GM21515 (cell line): ENCODE results near the gene LSAMP.
"Not testable (repeated sequence)": the region's sequence is repeated elsewhere in the genome, so short reads cannot be mapped to it uniquely, and the experiment has no call there.

ENCODE experiments used
- ATAC-seq: cut with Tn5 transposase; IDR thresholded peaks from one replicate; pipeline ENCODE4 v1.9.1; 2021; ENCODE audit not compliant: unreplicated experiment

The LSAMP gene

GRCh38 chr3:115823083-115823482 lies 622.2 kb downstream of the LSAMP start:
- no peak for ATAC-seq

- ATAC-seq, result no peak
Observed at GRCh38 chr3:115822579-115822978, 622.7 kb downstream of the LSAMP start.

GRCh38 chr3:115819785-115820384 lies 625.4 kb downstream of the LSAMP start:
- ATAC-seq, result peak; percentile 93

- peak; percentile 64 for ATAC-seq
Observed at GRCh38 chr3:115814778-115815380, 630.4 kb downstream of the LSAMP start.

GRCh38 chr3:115814006-115814405 lies 631.3 kb downstream of the LSAMP start:
- ATAC-seq, result no peak

GRCh38 chr3:115808816-115809215 lies 636.5 kb downstream of the LSAMP start:
- no peak for ATAC-seq

- ATAC-seq, result no peak
Observed at GRCh38 chr3:115808244-115808643, 637.0 kb downstream of the LSAMP start.

GRCh38 chr3:115806501-115806900 lies 638.8 kb downstream of the LSAMP start:
- ATAC-seq, result no peak

GRCh38 chr3:115805520-115805919 lies 639.8 kb downstream of the LSAMP start:
- no peak for ATAC-seq

- ATAC-seq, result no peak
Observed at GRCh38 chr3:115804713-115805119, 640.6 kb downstream of the LSAMP start.

- ATAC-seq, result no peak
Observed at GRCh38 chr3:115804200-115804599, 641.1 kb downstream of the LSAMP start.

- no peak for ATAC-seq
Observed at GRCh38 chr3:115803661-115804060, 641.6 kb downstream of the LSAMP start.

GRCh38 chr3:115800489-115801075 lies 644.7 kb downstream of the LSAMP start:
- ATAC-seq, result no peak

GRCh38 chr3:115800065-115800464 lies 645.2 kb downstream of the LSAMP start:
- not testable (repeated sequence) for ATAC-seq

- no peak for ATAC-seq
Observed at GRCh38 chr3:115792206-115792955, 652.9 kb downstream of the LSAMP start.

GRCh38 chr3:115791271-115792153 lies 653.8 kb downstream of the LSAMP start:
- ATAC-seq, result not testable (repeated sequence)

GRCh38 chr3:115790759-115791158 lies 654.5 kb downstream of the LSAMP start:
- ATAC-seq, result no peak

- no peak for ATAC-seq
Observed at GRCh38 chr3:115789481-115789880, 655.8 kb downstream of the LSAMP start.

GRCh38 chr3:115788921-115789470 lies 656.3 kb downstream of the LSAMP start:
- no peak for ATAC-seq

GRCh38 chr3:115787818-115788217 lies 657.5 kb downstream of the LSAMP start:
- ATAC-seq, result no peak

- no peak for ATAC-seq
Observed at GRCh38 chr3:115785782-115786181, 659.5 kb downstream of the LSAMP start.
